GM03348 (cell line): ENCODE measurements around the gene MUC5B.
"Not testable (repeated sequence)": the region's sequence is repeated elsewhere in the genome, so short reads cannot be mapped to it uniquely, and the experiment has no call there.

Experiments
- DNase-seq: peaks from one replicate; pipeline ENCODE4 v3.0.0; 2012; ENCODE audit warnings: low spot score

MUC5B gene

GRCh38 chr11:1266976-1267375 is 44.1 kb downstream of the MUC5B start:
- not testable (repeated sequence) for DNase-seq

- DNase-seq = no peak
Measured at GRCh38 chr11:1267441-1268100, 44.7 kb downstream of the MUC5B start.

- DNase-seq = no peak
Measured at GRCh38 chr11:1269957-1270356, 47.1 kb downstream of the MUC5B start.

- DNase-seq = no peak
Measured at GRCh38 chr11:1270476-1270875, 47.6 kb downstream of the MUC5B start.

- DNase-seq = no peak
Measured at GRCh38 chr11:1271002-1271401, 48.1 kb downstream of the MUC5B start.

- no peak for DNase-seq
Measured at GRCh38 chr11:1271406-1271805, 48.5 kb downstream of the MUC5B start.

- DNase-seq = no peak
Measured at GRCh38 chr11:1271927-1272326, 49.1 kb downstream of the MUC5B start.

GRCh38 chr11:1272531-1272930 is 49.7 kb downstream of the MUC5B start:
- DNase-seq = no peak

- no peak for DNase-seq
Measured at GRCh38 chr11:1274501-1274900, 51.6 kb downstream of the MUC5B start.

GRCh38 chr11:1275021-1275420 is 52.2 kb downstream of the MUC5B start:
- no peak for DNase-seq

- no peak for DNase-seq
Measured at GRCh38 chr11:1276041-1276790, 53.4 kb downstream of the MUC5B start.

- no peak for DNase-seq
Measured at GRCh38 chr11:1276866-1277615, 54.2 kb downstream of the MUC5B start.

- no peak for DNase-seq
Measured at GRCh38 chr11:1277936-1278512, 55.2 kb downstream of the MUC5B start.

- no peak for DNase-seq
Measured at GRCh38 chr11:1278766-1279673, 56.2 kb downstream of the MUC5B start.

- no peak for DNase-seq
Measured at GRCh38 chr11:1279674-1280055, 56.8 kb downstream of the MUC5B start.

- no peak for DNase-seq
Measured at GRCh38 chr11:1280116-1281035, 57.5 kb downstream of the MUC5B start.

GRCh38 chr11:1281326-1281973 is 58.6 kb downstream of the MUC5B start:
- peak; percentile 40 for DNase-seq

- no peak for DNase-seq
Measured at GRCh38 chr11:1281974-1282365, 59.1 kb downstream of the MUC5B start.

GRCh38 chr11:1283091-1283511 is 60.2 kb downstream of the MUC5B start:
- no peak for DNase-seq

GRCh38 chr11:1283906-1284305 is 61.0 kb downstream of the MUC5B start:
- DNase-seq = no peak
